ENCODE measurements around the gene RPS6KA1. TPM values are rescaled to one million over a fixed set of nuclear protein-coding genes. Genes with fewer than 3 reads are reported as not detected.

RPS6KA1 gene
- total and polyA plus RNA-seq, 9 of the 15 experiments (the other 6 are each of a cell fraction or from before 2014, with no cell fraction given) = 2.4 to 61.0 (median 35.5) TPM

GRCh38 chr1:26500488-26501175 is 28.9 kb upstream of the RPS6KA1 start (continued):
- no peak for TF ChIP-seq NR0B1 (IDR thresholded peaks at IDR 0.05; ENCODE audit: partially characterized antibody)
- no peak; the same call in 1 of the 2 replicates for TF ChIP-seq TARDBP (IDR thresholded peaks at IDR 0.05)
- TF ChIP-seq NFIC (IDR thresholded peaks at IDR 0.05) = peak; percentile 98
- peak; percentile 96 for TF ChIP-seq AFF4 (CRISPR knock-in tag; IDR thresholded peaks at IDR 0.05)
- TF ChIP-seq MCM2 (IDR thresholded peaks at IDR 0.05; ENCODE audit: low read depth) = no peak
- TF ChIP-seq HDGF (IDR thresholded peaks at IDR 0.05) = 0 out of 2 replicates have a peak, but pooled peaks have one; percentile 46
- TF ChIP-seq SP1 (CRISPR knock-in tag; IDR thresholded peaks at IDR 0.05) = peak; percentile 85
- peak; percentile 87 for TF ChIP-seq IRF1 (CRISPR knock-in tag; IDR thresholded peaks at IDR 0.05; ENCODE audit: borderline replicate concordance)
- TF ChIP-seq L3MBTL2 (IDR thresholded peaks at IDR 0.05) = peak; percentile 96
- no peak for TF ChIP-seq NEUROD1 (IDR thresholded peaks at IDR 0.05; ENCODE audit: borderline replicate concordance, low read depth, low read length, partially characterized antibody)
- peak; percentile 59 for TF ChIP-seq CBFA2T2 (conservative IDR thresholded peaks at IDR 0.05)
- peak; percentile 95; the same call in 1 of the 2 replicates for TF ChIP-seq FOXP4 (CRISPR knock-in tag; IDR thresholded peaks at IDR 0.05; ENCODE audit: borderline replicate concordance)
- TF ChIP-seq ETS2 (tag; IDR thresholded peaks at IDR 0.05; ENCODE audit: borderline replicate concordance, poor library complexity, severe bottlenecking) = no peak
- TF ChIP-seq ZNF3 (CRISPR knock-in tag; IDR thresholded peaks at IDR 0.05) = no peak
- 0 out of 4 replicates have a peak, but pooled peaks of 1 of the 2 experiments have one; percentile 1 for TF ChIP-seq ETV6 (IDR thresholded peaks at IDR 0.05; ENCODE audit: borderline replicate concordance in 1 of 2, low read depth in 2 of 2, low read length in 1 of 2)
- TF ChIP-seq ETV6 (CRISPR knock-in tag; IDR thresholded peaks at IDR 0.05; ENCODE audit: borderline replicate concordance) = peak; percentile 55; the same call in 1 of the 2 replicates
- peak; percentile 89 for TF ChIP-seq KAT7 (CRISPR knock-in tag; IDR thresholded peaks at IDR 0.05; ENCODE audit: borderline replicate concordance)
- TF ChIP-seq BHLHE40 (IDR thresholded peaks at IDR 0.05; ENCODE audit: low read length) = peak; percentile 95
- TF ChIP-seq RB1 (IDR thresholded peaks at IDR 0.05; ENCODE audit: low read depth) = peak; percentile 84
- peak; percentile 98 for TF ChIP-seq ELF1 (tag; IDR thresholded peaks at IDR 0.05)
- TF ChIP-seq FOSL1 (tag; conservative IDR thresholded peaks at IDR 0.05) = peak; percentile 53; the same call in 1 of the 2 replicates
